Activated CD4-positive, alpha-beta T cell treated with anti-CD3 and anti-CD28 coated beads, Interleukin-2, Interleukin-4, amounts not matched to agents 100 ng/mL and 50 ng/mL, durations not matched to agents 16 hours and 8 hours (primary cell): ENCODE results near the gene HSDL1.

Source experiments
- DNase-seq: peaks from one replicate; pipeline ENCODE4 v3.0.0-alpha.2; 2020; ENCODE audit warnings: low spot score

HSDL1 gene

GRCh38 chr16:84107921-84108320 is 37.1 kb downstream of the HSDL1 start:
- DNase-seq = no peak

- DNase-seq = no peak
Measured at GRCh38 chr16:84105948-84106740, 38.8 kb downstream of the HSDL1 start.

GRCh38 chr16:84105301-84105815 is 39.6 kb downstream of the HSDL1 start:
- DNase-seq = no peak

GRCh38 chr16:84104231-84104630 is 40.7 kb downstream of the HSDL1 start:
- DNase-seq = no peak

- no peak for DNase-seq
Measured at GRCh38 chr16:84103678-84104077, 41.3 kb downstream of the HSDL1 start.

DNA sequence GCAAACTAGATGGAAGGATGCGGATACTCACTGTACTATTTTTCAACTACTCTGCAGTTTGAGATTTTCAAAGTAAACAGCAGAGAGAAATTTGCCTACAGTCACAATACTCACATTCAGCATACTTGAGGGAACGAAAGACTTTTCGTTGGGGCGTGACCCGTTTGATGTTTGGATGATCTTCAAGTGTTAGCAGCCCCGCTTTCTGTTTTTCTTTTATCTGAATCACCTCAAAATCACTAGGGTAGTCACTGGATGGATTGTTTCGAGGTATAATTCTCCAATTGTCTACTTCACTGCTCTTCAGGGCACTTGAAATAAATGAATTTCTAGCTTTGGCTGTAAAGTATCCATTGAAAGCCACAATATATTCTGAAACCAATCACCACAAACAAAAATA is 46.0 kb downstream of the HSDL1 start:
- no peak for DNase-seq

GRCh38 chr16:84096447-84097005 is 48.5 kb downstream of the HSDL1 start:
- DNase-seq = no peak

GRCh38 chr16:84095466-84095865 is 49.5 kb downstream of the HSDL1 start:
- no peak for DNase-seq

GRCh38 chr16:84093879-84094270 is 51.1 kb downstream of the HSDL1 start:
- no peak for DNase-seq

DNA sequence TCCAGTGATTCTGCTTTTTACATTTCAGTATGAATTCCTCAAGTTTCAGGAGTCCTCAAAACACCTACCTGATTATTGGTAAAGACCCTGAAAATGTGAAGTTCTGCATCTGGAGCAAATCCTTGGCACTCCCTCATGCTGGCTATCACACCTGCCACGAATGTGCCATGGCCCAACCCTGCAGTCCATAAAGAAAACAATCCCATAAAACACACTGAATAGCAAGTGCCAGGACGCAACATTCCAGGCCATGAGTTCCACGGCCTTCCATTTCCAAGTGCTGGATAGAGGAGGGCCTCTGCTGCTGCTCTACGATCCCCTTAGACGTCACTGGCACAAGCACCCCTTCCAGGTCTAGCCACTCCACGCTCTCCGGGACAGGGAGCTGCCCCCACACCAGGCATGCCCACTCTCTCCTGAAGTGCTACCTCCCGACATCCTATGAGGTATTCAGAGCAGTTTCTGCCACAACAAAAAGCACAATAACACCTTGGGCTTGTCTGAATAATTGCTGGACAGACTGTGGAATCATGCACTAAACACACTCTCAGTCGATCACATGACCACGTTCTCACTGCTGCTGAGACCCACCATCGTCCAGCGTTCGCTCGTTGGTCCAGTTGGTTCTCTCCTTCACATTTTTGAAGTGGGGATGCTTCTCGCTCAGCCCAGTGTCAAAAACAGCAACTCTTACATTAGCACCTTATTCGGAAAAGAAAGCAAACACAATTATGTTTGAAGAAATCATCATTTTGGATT is 51.7 kb downstream of the HSDL1 start:
- DNase-seq = no peak

- no peak for DNase-seq
Measured at GRCh38 chr16:84091460-84091859, 53.5 kb downstream of the HSDL1 start.

GRCh38 chr16:84090211-84090610 is 54.8 kb downstream of the HSDL1 start:
- no peak for DNase-seq

- DNase-seq = peak; percentile 75
Measured at GRCh38 chr16:84088695-84089395, 56.1 kb downstream of the HSDL1 start.

GRCh38 chr16:84087466-84088151 is 57.4 kb downstream of the HSDL1 start:
- DNase-seq = peak; percentile 42

DNA sequence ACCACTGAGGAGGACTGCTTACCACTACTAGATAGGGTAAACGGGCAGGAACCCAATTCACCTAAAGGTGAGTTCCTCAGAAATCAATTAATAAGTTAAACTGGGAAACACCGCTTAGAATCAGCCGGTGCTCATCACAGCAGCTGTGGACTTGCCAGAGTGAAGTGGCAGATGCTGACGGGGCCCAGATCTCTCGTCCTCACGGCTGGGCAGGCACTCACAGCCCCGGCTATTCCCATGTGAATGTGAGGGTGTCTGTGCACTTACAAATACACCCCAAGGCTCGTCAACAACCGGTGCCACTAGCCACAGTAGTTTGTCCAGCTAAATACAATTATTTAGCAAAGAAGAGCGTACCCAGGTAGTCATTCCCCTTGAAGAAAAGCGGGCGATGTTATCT is 58.0 kb downstream of the HSDL1 start:
- no peak for DNase-seq

DNA sequence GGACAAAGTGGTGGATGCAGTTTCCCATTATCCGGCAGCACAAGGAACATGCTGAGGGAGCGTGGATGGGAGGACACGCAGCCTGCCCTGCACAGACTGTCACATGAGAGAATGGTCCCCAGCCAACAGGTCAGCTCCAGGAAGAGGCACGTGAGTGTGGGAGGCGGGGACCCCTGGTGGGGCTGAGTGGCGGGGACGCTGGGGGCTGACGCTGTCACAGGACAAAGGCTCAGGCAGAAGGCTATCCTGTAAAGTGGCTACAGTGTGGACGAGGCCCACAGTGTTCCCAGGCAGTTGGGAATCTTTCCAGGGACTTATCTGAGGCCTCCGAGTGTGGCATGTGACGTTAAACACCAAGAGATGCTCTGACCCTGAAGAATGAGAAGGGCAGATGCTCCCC is 58.6 kb downstream of the HSDL1 start:
- no peak for DNase-seq

DNA sequence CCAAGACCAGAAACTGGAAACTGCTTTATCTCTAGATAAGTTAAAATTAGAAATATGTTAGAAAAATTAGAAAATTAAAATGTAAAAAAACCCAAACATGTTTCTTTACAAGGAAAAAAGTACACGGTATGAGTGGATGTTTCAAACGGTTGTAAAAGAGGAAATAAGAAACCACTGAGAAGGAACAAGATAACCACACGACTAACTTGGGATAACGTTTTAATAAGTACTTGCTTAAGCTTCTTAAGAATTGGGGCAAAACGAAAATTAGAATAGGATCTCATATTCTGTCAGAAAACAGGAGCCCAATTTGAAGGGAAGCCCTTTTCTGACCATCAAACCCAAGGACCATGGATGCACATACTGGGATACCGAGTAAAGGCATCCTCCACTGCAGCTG is 59.2 kb downstream of the HSDL1 start:
- peak; percentile 19 for DNase-seq

- no peak for DNase-seq
Measured at GRCh38 chr16:84085271-84085667, 59.7 kb downstream of the HSDL1 start.

GRCh38 chr16:84084570-84085270 is 60.3 kb downstream of the HSDL1 start:
- peak; percentile 76 for DNase-seq

- no peak for DNase-seq
Measured at GRCh38 chr16:84082835-84083569, 62.0 kb downstream of the HSDL1 start.
